Measurements from ENCODE around the gene UBE4A.
"Not testable (repeated sequence)": the region's sequence is repeated elsewhere in the genome, so short reads cannot be mapped to it uniquely, and the experiment has no call there.

Gene UBE4A

DNA sequence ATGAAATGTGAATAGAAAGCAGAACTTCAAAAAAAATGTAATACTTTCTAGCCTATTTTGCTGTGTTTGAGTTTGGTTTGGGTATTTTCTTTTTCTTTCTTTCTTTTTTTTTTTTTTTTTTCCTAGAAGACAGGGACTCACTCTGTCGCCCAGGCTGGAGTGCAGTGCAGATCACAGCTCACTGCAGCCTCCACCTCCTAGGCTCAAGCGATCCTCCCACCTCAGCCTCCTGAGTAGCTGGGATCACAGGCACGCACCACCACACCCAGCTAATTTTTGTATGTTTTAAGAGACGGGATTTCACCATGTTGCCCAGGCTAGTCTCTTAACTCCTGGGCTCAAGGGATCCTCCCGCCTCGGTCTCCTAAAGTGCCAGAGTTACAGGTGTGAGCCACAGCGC is 43.2 kb downstream of the UBE4A start:
- DNase-seq: not testable (repeated sequence)

DNA sequence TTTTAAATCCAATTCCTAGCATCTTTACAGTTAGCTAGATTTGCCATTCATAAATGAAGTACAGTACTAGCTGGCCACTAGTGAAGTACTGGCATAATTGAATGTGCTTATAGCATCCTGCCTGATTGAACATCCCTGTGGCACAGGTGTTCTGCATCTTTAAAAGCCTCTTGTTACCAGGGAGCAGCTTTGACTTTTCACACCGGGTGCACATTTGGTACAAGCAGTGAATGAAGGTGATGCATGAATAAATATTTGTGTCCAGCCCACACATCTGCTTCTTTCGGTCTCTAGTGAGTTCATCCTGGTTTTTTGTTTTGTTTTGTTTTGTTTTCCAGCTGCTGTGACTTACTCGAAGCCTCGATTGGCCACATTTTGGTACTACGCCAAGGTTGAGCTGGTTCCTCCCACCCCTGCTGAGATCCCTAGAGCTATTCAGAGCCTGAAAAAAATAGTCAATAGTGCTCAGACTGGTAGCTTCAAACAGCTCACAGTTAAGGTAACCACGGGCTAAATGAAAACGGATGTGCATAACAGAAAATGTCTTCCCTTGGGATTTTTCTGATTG is 47.3 kb downstream of the UBE4A start:
- no peak for DNase-seq

DNA sequence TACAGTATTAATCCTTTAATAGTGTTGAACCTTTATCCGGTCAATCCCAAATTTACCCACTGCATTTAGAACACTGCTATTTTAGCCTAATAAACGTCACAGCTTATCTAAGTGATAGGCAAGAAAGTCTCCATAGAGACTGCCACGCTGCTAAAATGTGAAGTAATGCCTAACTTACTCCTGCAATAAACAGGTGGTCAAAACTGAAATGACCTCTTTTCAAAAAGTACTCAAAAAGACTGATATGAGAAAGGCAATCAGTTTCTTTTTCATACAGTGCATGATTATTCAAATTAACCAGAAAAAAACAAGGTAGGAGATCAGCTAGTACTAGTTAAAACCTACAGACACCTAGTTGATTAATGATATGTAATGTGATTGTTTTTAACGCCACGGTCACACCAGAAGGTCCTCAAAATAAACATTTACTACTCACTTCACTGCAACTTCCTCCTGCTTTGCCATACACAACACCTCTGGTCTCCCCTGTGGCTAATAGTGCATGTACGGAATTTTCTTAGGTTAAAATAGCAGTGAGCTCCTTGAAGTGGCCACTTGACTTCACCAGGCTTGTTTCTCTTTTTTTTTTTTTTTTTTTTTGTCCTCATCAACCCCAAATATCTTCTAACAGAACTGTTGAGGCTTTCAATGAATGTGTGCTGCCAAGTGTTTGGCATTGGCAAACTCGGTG is 50.8 kb downstream of the UBE4A start:
- no peak for DNase-seq

GRCh38 chr11:118411530-118411929 is 52.1 kb downstream of the UBE4A start:
- DNase-seq: no peak

DNA sequence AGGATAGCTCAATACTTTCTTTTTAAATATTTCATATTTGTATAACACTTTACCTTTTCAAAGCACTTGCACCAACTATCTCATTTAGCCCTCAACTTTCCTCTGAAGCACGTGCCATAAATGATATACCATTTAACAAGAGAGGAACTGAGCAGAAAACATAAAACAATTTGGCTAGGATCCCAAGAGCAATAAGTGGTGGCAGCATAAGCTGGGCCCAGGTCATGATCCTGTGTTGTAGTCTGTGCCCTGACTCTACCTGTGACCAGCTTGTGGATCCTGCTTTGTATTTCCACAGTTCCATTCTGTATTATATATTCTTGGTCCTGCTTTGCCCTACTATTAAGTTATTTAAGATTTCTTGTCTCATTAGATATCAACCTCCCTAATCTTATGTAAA is 53.5 kb downstream of the UBE4A start:
- no peak for DNase-seq

DNA sequence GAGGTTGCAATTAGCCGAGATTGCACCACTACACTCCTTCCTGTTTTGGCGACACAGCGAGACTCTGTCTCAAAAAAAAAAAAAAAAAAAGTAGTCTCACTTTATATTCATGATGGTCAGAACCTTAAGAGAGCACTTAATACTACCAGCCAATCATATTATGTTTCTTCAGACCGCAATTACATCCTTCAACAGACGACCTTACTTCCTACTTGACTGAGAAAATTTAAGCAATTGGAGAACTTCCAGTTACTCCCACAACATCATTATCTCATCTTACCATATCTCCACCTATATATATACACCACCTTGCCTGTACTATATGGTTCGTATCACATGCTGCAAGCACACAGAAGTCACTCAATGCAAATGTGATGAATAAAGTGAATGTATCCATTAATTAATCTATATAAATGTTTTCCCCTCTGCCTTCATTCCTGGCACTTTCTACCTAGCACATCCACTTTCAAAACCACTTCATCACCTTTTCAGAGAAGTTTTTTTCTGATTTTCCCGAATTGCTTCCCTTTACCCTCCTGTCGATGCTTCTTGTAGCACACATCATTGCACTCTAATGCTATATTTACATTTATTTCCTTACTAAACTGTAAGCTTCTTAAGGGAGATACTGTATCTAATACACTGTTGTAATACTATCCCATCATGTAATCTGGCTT is 55.8 kb downstream of the UBE4A start:
- no peak for DNase-seq

- DNase-seq: peak; percentile 46
These were observed 56.3 kb downstream of the UBE4A start for GRCh38 chr11:118415739-118416068.

DNA sequence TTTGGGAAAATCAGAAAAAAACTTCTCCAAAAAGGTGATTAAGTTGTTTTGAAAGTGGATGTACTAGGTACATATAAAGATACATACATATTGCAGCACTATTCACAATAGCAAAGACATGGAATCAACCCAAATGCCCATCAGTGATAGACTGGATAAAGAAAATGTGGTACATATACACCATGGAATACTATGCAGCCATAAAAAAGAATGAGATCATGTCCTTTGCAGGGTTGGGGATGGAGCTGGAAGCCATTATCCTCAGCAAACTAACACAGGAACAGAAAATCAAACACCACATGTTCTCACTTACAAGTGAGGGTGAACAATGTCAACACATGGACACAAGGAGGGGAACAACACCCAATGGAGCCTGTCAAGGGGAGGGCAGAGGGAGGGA is 57.5 kb downstream of the UBE4A start:
- DNase-seq: not testable (repeated sequence)

GRCh38 chr11:118417801-118418200 is 58.4 kb downstream of the UBE4A start:
- DNase-seq: no peak

GRCh38 chr11:118418766-118419165 is 59.4 kb downstream of the UBE4A start:
- DNase-seq: no peak

DNA sequence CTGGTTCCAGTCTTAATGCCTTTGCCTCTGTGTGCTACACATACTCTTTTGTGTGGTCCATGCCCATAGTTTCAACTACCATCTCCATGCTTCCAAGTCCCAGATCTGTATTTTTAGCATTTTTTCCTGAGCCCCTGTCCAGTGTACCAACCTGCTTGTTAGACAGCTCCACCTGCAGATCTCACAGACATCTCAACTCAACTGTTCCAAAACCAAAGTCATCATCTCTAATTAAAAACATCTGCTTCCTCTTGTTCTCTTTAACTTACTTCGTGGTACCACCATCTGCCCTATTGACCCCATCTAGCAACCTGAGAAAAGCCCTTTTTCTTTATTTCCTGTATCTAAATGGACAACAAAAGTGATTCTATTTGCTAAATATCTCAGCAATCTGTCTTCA is 68.3 kb downstream of the UBE4A start:
- no peak for DNase-seq

GRCh38 chr11:118430956-118431355 is 71.6 kb downstream of the UBE4A start:
- no peak for DNase-seq

DNA sequence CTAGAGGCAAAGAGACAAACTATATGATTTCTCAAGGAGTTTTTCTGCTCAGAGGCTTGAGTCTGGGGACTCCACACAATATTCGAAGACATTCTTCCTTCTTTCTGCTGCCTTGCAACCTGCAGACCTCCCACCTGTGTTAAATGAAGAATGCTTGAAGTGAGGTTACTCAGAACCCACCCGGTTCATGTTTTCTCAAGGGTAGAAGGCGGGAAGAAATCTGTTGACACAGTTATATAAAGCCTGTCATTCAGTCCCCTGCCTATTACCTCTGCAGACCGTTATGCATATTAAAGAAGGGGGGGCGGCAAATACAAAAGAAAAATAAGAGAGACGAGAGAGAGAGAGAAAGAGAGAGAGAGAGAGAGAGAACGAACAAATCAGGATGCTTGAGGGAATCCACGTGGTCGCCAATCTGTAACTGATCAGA is 74.7 kb downstream of the UBE4A start:
- DNase-seq: no peak

GRCh38 chr11:118434553-118435289 is 75.3 kb downstream of the UBE4A start:
- DNase-seq: no peak

DNA sequence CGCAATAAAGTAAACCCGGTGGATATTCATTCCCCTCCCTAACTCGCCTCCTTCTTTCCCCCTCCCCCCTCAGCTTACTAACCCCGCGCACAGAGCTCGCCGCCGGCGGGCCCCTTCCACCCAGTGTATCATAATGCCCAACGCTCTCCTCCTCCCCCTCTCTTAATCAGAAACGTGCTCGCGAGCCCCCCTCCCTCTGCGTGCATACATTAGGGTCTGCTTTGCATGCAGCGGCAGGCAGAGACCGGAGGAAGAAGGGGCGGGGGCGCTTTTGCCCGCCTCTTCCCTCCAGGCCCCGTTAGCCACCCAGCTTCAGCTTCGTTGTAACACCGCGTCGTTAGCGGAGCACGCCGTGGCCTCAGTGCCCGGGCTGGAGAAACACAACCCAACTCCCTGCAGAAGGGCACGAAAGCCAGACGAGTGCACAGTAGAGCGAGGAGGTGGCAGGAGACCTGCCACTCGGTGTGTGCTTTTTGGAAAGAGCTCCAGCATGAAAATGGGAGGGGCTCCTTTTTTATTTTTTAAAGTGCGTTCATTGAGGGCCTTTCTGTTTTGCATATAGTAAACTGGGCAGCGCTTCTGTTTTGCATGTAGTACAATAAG is 76.0 kb downstream of the UBE4A start:
- peak; percentile 85 for DNase-seq

- DNase-seq: peak; percentile 98
These were observed 76.7 kb downstream of the UBE4A start, which contains the start of gene KMT2A for GRCh38 chr11:118435893-118436624. TSS of gene KMT2A (plus strand) at chr11:118436492. CDS start at chr11:118436513, 21 bp downstream.

- no peak for DNase-seq
These were observed 77.3 kb downstream of the UBE4A start for GRCh38 chr11:118436639-118437207.

- no peak for DNase-seq
These were observed 78.1 kb downstream of the UBE4A start for GRCh38 chr11:118437208-118438125.

- peak; percentile 53 for DNase-seq
These were observed 79.0 kb downstream of the UBE4A start for GRCh38 chr11:118438314-118438931.

- no peak for DNase-seq
These were observed 80.2 kb downstream of the UBE4A start for GRCh38 chr11:118439646-118440045.
